Pons (tissue), 1 donor: Measurements from ENCODE around the gene RCL1.

ENCODE experiments used
- DNase-seq: peaks from one replicate; pipeline ENCODE4 v3.0.0-alpha.2; 2016; ENCODE audit warnings: low spot score

RCL1 gene

DNA sequence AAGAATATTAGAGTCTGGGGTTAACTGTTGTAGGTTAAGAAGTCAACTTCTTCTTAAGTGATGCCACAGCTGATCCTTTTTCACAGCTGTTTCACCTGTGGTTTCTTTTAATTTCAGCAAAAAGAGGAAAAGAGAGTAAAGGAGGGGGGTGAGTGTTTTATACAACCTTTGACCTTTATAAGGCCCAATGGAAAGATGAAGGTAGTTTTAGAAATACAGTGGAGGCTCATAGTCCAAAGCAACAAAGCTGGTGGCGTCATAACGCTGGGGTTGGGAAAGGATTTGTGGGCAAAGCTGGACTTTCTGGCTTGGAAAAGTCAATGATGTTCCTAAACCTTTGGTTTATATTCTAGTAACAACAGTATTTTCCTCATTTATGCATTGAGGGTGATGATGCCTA lies 49.5 kb downstream of the RCL1 start:
- no peak for DNase-seq

DNA sequence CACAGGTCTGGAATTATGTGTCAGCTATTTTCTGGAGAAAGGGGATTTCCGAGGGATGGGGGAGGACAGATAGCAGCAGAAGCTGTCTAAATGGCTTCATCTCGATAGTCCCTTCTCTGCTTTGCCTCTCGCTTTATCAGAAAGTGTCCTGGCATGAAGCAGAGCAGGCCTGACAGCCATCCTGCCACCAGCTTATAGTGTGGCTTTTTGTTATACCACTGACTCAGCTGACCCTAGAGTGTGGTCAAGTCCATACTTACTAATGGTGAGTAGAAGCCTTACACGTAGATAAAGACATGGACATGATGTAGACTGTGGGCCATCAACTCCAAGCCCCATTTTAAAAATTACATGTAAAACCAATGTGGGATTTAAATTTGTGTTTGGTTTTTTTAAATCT lies 50.0 kb downstream of the RCL1 start:
- no peak for DNase-seq

DNA sequence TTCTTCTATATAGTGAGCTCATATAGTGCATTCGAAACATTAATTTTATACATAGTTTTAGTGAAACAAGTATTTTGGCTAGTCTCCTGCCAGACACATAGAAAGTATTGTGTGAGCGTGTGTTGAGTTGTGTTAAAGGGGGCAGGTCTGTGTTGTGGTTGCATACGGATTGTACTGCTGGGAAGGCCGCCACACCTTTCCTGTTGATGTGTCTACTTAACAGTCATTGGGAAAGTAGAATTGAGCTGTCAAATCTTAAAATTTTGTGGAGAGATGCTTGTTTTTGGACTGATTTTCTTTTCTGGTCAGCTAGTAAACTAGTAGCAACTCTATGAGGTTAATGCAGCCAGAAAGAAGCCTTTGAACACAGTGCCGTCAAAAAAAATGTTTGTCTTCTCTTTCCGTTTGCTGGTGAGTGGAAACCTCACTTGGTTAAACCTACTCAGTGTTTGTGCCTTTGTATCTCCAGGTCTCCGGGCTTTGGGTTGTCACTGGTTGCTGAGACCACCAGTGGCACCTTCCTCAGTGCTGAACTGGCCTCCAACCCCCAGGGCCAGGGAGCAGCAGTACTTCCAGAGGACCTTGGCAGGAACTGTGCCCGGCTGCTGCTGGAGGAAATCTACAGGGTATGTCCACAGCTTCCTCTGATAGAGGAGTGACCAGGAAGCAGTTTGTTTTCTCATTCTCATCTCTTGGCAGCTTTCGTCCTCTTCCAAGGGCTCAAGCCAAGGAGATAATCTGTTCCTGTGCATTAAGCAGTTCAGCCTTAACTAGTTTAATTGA lies 51.5 kb downstream of the RCL1 start:
- DNase-seq: no peak

DNA sequence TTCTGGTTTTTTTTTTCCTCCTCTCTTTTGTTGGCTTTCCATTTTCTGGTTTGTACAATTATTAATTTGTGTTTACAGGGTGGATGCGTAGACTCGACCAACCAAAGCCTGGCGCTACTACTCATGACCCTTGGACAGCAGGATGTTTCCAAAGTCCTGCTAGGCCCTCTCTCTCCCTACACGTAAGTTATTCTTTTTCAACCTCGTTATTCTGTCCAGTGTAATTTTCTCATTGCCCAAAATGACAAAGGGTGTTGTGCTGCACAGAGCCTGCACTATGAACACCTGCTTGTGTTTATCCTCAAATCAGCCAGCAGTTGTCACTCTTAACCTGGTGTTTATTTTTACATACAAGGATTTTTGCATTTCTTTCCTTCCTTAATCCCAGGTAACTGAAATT lies 56.6 kb downstream of the RCL1 start:
- DNase-seq: no peak

DNA sequence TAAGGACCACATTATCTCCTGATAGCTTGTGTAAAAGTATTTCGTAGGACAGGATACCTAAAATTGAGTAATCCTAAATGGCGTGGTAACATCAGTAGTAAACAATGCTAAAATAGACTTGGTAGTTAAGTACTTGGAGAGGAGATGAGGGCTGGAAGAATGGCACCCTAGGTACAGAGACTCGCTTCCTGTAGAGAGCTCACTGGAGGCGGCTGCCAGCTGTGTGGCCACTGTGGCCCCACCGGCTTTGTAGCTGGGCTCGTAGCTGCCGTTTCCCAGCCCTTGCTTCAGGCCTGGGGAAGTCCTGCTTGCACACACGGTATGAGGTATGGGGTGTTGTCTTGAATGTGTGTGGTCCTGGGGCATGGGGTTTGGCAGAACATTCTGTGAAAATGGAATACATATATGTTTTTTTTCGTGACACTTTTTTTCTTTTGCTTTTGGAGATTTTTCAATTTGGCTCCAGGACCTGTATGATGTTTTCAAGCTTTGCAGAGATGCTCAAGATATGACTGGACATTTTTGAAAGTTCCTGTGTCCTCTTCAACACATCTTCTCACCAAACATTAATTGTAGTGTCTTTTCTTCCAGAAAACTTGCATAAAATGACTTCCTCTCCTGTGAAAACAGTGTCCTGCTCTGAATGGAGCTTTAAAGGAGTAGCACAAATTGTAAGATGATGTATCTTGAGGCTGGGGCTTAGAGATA lies 58.0 kb downstream of the RCL1 start:
- no peak for DNase-seq

DNA sequence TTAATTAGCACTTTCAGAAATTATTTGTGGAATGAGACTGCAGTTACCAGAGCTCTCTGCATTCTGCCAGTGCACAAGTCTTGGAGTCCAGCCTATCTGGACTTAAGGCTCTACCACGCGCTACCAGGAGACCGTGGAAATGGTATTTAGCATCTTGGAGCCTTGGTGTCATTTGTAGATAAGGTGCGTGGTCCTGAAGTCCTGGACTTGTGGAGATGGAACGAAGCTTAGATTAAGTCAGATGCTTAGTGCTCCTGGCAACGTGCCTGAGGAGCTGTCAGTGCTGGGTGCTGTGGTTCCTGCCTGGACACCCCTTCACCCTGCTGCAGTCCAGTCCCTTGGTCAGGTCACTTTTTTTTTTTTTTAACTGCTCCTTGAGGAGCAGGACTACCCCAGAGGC lies 59.7 kb downstream of the RCL1 start:
- DNase-seq: no peak

DNA sequence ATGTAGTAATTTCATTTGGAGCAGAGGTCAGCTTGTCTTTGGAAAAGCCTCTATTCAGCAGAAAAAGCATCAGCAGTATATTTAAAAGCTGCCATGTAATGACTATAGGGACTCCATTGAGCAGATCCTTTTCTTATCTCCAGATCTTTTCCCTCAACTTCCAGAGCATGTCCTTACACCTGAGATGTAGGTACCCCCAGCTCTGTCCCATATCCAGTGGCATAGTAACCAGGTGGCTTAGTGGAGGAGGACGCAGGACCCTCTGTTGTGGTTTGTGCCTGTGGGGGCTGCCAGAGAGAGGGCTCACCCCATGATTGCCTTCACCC lies 61.5 kb downstream of the RCL1 start:
- DNase-seq: no peak

DNA sequence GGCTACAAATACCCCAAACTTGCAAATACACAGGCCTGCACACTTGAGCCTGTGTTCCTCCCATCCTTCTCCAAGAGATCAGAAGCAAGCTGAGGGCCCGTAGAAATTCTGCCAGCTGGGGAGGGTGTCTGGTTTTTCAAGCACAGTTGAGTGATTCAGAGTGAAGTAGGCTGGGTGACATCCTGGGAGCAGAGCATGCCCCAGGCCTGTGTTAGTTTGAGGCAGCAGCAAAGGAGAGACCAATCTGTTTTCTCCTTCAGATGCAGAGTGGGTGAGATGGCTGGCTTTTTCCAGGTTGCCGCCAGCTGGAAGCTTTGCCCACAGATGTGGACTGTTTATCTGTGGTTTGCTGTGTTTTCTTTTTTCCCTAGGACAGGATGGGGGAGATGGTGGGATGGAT lies 63.1 kb downstream of the RCL1 start:
- no peak for DNase-seq

DNA sequence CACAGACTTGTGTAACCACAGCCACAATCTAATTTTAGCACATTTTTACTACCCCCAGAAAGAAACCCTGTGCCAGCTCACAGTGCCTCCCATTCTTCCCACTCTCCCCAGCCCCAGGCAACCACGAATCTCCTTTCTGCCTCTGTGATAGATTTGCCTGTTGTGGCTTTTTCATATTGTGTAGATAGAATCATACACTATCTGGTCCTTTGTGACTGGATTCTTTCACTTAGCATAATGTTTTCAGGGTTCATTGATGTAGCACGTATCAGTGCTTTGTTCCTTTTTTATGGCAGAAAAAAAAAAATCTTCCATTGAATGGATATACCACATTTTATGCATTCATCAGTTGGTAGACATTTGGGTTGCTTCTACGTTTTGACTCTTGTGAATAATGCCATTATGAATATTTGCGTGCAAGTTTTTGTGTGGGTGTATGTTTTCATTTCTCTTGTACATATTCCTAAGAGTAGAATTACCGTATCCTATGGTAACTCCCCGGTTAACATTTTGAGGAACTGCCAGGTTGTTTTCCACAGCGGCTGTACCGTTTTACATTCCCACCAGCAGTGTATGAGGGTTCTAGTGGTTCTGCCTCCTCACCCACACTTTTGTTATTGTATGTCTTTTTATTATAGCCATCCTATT lies 64.5 kb downstream of the RCL1 start:
- no peak for DNase-seq

DNA sequence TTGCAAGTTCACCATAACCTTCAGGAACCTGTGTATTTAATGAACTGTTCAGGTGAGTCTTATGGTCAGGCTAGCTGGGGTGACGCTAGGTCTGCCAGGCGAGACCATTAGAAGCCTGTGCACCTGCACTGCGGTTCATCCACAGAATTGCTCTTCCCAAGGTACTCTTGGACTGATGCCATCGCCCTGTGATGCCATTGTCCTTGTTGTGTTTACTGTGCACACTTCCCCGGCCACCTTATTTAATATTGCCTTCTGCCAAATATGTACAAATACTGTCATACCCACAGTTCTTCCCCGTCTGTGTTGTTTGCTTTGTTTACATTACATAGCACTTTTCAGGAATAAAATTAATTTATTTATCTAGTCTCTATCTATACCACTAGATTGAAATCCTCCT lies 66.3 kb downstream of the RCL1 start:
- DNase-seq: no peak

DNA sequence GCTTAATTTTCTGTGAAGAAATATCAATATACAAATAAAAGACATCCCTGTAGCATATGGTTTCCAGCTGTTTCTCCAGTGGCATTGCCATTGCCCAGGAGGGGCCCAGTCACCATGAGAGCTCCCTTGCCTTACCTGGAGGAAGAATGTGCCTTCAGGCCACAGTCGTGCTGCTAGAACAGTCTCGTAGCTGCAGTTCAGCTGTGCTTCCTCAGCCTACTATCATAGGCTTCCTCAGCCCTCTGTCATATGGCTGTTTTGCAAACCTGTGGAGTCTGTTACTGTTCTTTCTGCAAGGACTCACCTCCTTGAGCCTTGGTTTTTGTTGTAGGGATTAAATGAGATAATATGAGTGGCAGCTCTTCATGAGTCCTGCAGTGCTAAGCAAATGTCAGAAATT lies 67.6 kb downstream of the RCL1 start:
- DNase-seq: no peak

DNA sequence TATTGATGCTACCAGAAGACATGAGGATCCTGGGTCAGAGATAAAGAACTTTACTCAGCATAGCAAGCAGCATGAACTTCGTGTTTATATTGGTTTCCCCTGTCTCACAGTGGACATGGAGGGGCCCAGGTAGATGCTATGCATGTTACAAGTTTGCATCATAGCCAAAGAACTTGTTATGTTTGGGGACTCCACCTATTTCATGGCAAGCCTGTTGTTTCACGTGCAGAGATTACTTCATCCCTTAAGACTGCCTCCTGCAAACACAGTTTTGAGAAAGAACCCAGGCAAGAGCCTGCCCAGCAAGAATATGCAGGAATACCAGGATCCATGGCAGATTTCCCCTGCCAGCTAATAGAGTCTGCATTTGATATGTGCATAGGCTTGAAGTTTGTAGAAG lies 68.4 kb downstream of the RCL1 start:
- DNase-seq: no peak

DNA sequence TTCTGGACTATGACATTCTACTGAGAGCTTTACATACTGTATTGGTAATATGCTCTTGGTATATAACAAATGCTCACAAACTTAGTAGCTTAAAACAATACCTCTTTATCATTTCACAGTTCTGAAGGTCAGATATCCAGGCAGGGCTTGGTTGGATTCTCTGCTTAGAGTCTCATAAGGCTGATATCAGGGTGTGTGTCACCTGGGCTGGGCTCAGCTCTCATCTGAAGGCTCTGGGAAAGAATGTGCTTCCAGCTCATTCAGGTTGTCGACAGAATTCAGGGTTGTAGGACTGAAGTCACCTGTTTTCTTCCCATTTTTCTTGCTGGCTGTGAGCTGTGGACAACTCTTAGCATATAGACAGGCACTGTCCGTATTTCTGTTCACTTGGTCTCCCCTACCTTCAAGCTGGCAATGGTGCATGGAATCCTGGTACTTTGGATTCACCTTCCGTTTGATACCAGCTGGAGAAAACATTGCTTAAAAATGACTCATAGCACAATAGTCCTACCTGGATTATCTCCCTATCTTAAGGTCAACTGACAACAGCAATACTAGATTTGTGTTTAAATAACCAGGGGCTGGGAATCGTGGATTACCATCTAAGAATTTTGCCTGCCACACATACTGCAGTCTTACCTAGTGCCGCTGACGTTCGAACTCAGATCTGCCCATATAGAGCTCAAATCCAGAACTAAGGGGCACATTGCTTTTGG lies 69.2 kb downstream of the RCL1 start:
- no peak for DNase-seq

DNA sequence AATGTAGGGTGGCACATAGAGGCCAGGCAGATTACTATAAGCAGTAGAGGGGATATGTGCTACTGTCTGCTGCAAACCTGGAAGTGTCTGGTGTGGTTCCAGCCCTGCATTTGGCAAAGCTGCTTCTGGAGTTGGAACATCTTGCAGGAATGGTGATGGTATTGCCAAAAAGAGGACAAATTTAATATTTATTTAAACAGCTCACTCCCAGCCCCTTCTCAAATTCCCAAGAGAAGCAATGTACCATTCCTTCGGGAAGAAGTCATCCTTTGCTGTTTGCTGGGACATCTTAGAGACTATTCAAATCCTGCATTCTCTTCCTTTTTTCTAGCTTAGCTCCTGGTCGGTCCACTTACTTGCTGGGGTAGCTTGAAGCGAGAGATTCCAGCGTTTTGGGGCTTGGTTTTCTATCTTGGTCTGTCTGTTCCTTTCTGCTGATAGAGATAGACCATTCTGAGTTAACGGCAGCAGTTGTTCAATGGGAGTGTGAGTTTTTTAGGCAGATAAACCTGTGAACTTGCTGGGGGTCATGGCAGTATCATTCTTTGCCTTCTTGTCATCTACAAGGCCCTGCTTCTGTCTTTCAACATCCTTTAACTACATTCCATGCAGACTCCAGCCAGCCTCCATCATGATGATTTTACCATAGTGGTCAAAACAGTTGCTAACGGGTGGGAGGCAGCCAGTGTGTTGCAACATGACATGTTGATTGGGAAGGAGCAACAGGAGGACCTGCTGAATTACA lies 69.9 kb downstream of the RCL1 start:
- DNase-seq: no peak

DNA sequence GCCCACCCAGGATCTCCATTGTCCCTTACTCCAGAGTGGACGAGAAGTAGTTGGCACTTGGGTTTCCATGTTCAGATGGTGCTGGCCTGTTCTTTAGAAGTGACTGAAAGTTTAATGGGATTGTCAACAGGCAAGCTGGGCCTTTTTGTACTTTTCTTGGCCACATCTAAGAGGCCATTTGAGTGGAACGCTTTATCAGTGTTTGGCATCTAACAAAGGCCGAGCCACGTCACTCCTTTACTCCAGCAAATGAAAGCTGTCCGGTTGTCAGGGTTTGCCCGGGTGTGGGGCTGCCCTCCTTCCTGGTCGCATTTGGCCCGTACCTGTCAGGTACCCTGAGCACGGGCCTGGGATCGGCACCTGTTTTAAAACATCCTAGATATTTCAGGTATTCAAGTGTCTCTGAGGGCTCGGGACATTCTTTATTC lies 71.5 kb downstream of the RCL1 start:
- DNase-seq: no peak

DNA sequence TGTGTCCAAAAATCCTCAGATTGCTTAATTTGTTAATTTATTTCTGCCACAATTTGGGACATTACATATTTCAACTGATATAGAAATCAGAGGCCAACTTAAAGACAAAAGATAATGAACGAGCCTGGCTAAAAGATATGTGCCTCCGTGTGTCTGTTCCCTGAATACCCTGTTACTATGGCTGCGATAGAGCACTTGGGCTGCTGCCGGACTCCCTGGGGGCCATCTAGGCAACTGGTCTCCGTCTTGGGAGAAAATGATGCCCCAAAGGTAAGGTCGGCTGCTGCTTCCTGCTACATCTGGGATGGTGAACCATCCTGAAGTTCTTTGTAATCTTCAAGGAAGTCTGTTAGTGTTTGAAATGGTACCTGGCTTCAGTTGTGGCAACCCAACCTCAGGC lies 72.0 kb downstream of the RCL1 start:
- no peak for DNase-seq

DNA sequence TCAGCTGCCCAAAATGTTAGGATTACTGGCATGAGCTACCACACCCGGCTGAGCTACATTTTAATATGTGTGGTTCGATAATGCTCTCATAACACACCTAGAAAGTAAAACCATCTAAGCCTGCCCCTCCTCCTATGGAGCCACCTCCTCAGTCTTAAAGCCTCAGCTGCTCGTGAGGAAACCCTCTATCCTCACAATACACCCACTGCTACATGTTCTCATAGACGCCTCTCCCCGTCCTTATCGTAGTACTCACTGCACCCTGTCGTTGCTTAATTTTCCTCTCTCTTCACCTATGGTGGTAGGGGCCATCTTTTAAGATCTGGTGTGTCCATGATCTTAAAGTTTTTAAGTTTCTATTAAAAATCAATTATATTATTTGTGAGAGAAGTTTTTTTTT lies 72.9 kb downstream of the RCL1 start:
- DNase-seq: no peak

DNA sequence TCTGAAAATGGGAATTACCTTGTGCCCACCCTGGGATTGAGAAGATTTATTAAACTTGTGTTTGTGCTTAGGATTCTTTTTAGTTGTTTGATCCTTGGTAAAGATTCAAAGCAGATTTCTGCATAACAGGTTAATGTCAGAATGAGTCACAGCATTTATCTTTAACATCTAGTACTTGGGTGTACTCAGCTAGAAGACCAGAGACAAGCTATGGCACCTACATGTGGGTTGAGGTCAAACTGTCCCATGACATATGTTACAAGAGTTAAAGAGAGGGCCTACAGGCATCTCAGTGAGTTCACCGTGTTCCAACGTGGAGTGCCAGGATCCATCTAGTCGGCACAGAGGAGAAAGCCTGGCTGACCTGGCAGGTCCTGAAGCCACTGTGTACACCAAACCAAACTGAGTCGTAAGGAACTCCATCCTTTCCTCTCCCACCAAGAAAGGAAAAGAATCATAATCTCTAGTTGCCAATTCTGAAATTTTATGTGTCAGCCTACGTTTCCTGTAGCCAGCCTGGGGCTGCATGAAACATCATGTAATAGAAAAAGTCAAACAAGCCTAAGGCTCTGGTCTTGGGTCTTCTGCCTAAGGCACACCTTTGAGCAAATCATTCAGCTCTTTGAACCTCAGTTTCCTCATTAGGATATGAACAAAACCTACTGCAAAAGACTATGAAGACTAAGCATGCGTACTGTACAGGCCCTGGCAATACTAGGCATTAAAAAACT lies 73.7 kb downstream of the RCL1 start:
- no peak for DNase-seq

DNA sequence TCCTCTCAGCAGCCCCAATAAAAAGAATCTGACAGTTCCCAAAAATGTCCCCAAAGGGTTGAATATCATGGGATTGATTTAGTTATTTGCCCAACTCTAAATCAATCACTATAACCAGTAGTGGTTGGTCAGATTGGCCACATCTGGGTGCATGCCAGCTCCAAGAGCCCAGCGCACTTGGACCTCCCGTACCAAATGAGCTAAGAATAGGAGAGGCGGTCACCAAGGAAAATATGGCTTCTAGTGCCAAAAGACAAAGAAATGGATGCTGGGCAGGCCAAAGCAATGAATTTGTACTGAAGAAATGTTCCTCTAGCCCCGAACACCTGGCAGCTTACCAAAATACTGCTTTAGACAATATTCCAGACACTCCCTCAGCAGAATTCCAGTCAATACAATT lies 80.3 kb downstream of the RCL1 start:
- no peak for DNase-seq

DNA sequence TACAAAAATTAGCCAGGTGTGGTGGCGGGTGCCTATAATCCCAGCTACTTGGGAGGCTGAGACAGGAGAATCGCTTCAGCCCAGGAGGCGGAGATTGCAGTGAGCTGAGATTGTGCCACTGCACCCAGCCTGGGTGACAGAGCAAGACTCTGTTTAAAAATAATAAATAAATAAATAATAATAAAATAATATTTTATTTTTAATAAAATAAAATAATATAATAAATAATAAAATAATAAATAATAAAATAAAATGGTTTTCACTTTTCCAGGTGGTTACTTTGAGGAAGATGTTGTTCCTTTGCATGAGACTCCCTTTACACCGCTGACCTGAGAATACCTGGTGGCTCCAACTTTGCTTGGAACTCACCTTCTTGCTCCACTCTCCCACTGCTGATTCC lies 82.8 kb downstream of the RCL1 start:
- no peak for DNase-seq

DNA sequence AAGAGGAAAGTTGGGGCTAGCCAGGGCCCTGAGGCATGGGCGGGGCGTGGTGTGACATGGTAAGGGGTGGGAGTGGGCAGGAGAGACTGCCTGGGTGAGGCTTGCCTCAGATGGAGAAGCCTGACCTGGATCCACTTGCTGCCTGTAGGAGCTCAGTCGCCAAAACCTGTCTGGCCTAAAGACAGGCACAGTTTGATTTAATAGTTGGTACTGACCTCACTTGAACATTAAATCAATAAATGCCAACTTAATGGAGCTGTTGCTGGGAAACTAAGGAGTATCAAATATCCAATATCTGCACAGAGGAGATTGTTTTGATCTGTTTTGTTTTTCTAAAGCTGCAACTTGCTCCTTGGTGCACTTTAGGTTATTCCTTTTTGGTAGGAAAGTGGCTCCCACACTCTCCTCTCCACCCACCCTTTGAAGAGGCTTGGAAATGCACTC lies 86.4 kb downstream of the RCL1 start:
- DNase-seq: no peak
